HepG2 (cell line): ENCODE results near the gene PRRT1B. TPM values are rescaled to one million over a fixed set of nuclear protein-coding genes. Genes with fewer than 3 reads are reported as not detected.

ENCODE experiments used
- ATAC-seq: fragments of 200-7000 bp; cut with Tn5 transposase; 3 replicates; pipeline ENCODE4 v1.9.1; 2020; ENCODE audit warnings: mild to moderate bottlenecking, moderate library complexity
- BruUV-seq: library from RNA; stranded (reverse); fragments of 400-500 nt; replicated peaks from 2 replicates; lab custom pipeline; 2021; lab: Mats Ljungman, UMichigan
- CTCF ChIA-PET: fragments of 300-600 bp; formaldehyde crosslinking; extraction: SDS; loops from one replicate; lab custom pipeline; 2021; ENCODE audit warnings: low total read pairs, inconsistent platforms, low intra/inter-chr PET ratio; lab: Yijun Ruan, JAX
- POLR2A ChIA-PET: fragments of 350-600 bp; sonication (Branson Sonifier 250); formaldehyde crosslinking; loops from one replicate; lab custom pipeline; 2020; ENCODE audit warnings: antibody characterized with exemption, inconsistent platforms; lab: Yijun Ruan, JAX
- DNase-seq: peaks from one replicate; pipeline ENCODE4 v3.0.0-alpha.2; 2015; ENCODE audit warnings: low spot score
- FAIRE-seq: peaks from 3 replicates; lab custom pipeline; 2011; peaks lifted over from hg19 to GRCh38; lab: Jason Lieb, UNC
- H2AFZ ChIP-seq: one replicate; pipeline ENCODE4 v1.6.1; 2011; ENCODE audit warnings: low read length, inconsistent platforms
- H3K27ac ChIP-seq: fragments of 300-600 bp; 3 replicates; pipeline ENCODE4 v1.8.0; 2011; ENCODE audit warnings: mixed run types, mild to moderate bottlenecking, mixed read lengths, low read length, inconsistent platforms; ENCODE audit not compliant: insufficient read depth; ENCODE audit errors: extremely low read length
- H3K27me3 ChIP-seq, 2 experiments: fragments of 200-600 bp in 1 of 2; 2 replicates in 1 of 2; 3 replicates in 1 of 2; pipeline versions ENCODE4 v1.6.0 to v1.8.0; 2011; ENCODE audit warnings: low read length in 2 of 2, mild to moderate bottlenecking in 2 of 2, moderate library complexity in 2 of 2, inconsistent platforms in 1 of 2; ENCODE audit not compliant: insufficient read depth in 2 of 2, control insufficient read depth in 1 of 2
- H3K36me3 ChIP-seq, 2 experiments: fragments of 200-600 bp in 1 of 2; replicated peaks in 1 of 2; 2 replicates in 1 of 2; 3 replicates in 1 of 2; pipeline versions ENCODE4 v1.5.1 to v1.8.0; 2011; ENCODE audit warnings: low read length in 2 of 2, inconsistent platforms in 1 of 2; ENCODE audit not compliant: insufficient read depth in 2 of 2, control insufficient read depth in 1 of 2
- H3K4me1 ChIP-seq: 2 replicates; pipeline ENCODE4 v1.5.1; 2012; ENCODE audit warnings: low read length, inconsistent platforms; ENCODE audit not compliant: insufficient read depth
- H3K4me2 ChIP-seq: 2 replicates; pipeline ENCODE4 v1.6.0; 2011; ENCODE audit warnings: low read depth, low read length, inconsistent platforms
- H3K4me3 ChIP-seq, 3 experiments: fragments of 200-600 bp in 1 of 3; sonication (generic), shearing (Covaris generic) in 1 of 3; replicated peaks in 1 of 3; 2 replicates each; pipeline ENCODE4 v1.5.1; 2011 to 2016; ENCODE audit warnings: low read length in 3 of 3, inconsistent platforms in 2 of 3, low read depth in 2 of 3, mild to moderate bottlenecking in 2 of 3, control low read depth in 1 of 3, mixed read lengths in 1 of 3; ENCODE audit not compliant: insufficient read depth in 1 of 3
- H3K79me2 ChIP-seq: one replicate; pipeline ENCODE4 v1.6.1; 2011; ENCODE audit warnings: low read length, inconsistent platforms; ENCODE audit not compliant: insufficient read depth
- H3K9ac ChIP-seq: 2 replicates; pipeline ENCODE4 v1.6.0; 2011; ENCODE audit warnings: mild to moderate bottlenecking, low read depth, low read length, inconsistent platforms; ENCODE audit not compliant: insufficient read depth
- H3K9me3 ChIP-seq: 2 replicates; pipeline ENCODE4 v1.5.1; 2012; ENCODE audit warnings: mild to moderate bottlenecking, low read length
- H4K20me1 ChIP-seq: 2 replicates; pipeline ENCODE4 v1.6.0; 2011; ENCODE audit warnings: inconsistent platforms, mild to moderate bottlenecking, low read length, moderate library complexity; ENCODE audit not compliant: insufficient read depth
- AGO2 ChIP-seq: fragments of 200-400 bp; formaldehyde crosslinking; optimal IDR thresholded peaks from 2 replicates; pipeline ENCODE3; 2017; ENCODE audit warnings: mild to moderate bottlenecking, low read depth, low read length, moderate library complexity
- CTCF ChIP-seq: sonication (generic); formaldehyde crosslinking; IDR thresholded peaks from 2 replicates; pipeline ENCODE4 v1.5.0; 2020; ENCODE audit warnings: mild to moderate bottlenecking, missing genetic modification reagents, moderate library complexity
- HNRNPH1 ChIP-seq: fragments of 200-400 bp; formaldehyde crosslinking; optimal IDR thresholded peaks from 2 replicates; pipeline ENCODE3; 2017; ENCODE audit warnings: mild to moderate bottlenecking, low read depth, low read length
- MAZ ChIP-seq, 2 experiments: sonication (generic) in 1 of 2; formaldehyde crosslinking in 1 of 2; IDR thresholded peaks; 2 replicates each; pipeline versions ENCODE4 v1.5.0 to v1.6.1; 2012 to 2020; ENCODE audit warnings: low read depth in 2 of 2, mild to moderate bottlenecking in 2 of 2, borderline replicate concordance in 1 of 2, improper control_type of control experiment in 1 of 2, low read length in 1 of 2, missing genetic modification reagents in 1 of 2, moderate library complexity in 1 of 2
- SNAI1 ChIP-seq: sonication (generic); formaldehyde crosslinking; IDR thresholded peaks from 2 replicates; pipeline ENCODE4 v1.5.0; 2020; ENCODE audit warnings: mild to moderate bottlenecking, missing genetic modification reagents, borderline replicate concordance
- TGIF2 ChIP-seq: IDR thresholded peaks from 2 replicates; pipeline ENCODE4 v1.6.1; 2016; ENCODE audit warnings: control low read depth, missing compliant biosample characterization
- ZBTB26 ChIP-seq: IDR thresholded peaks from 2 replicates; pipeline ENCODE4 v1.6.1; 2016; ENCODE audit warnings: missing compliant biosample characterization, missing genetic modification reagents, borderline replicate concordance
- ZBTB42 ChIP-seq: sonication (generic); formaldehyde crosslinking; IDR thresholded peaks from 2 replicates; pipeline ENCODE4 v1.5.0; 2020; ENCODE audit warnings: mild to moderate bottlenecking, missing genetic modification reagents
- ZBTB8A ChIP-seq: sonication (generic); formaldehyde crosslinking; IDR thresholded peaks from 2 replicates; pipeline ENCODE4 v1.4.0; 2020; ENCODE audit warnings: mild to moderate bottlenecking, low read depth, missing genetic modification reagents, borderline replicate concordance
- WGBS: methylation state at CpG from one replicate; pipeline ENCODE4 v1.1.6; 2017; ENCODE audit warnings: low lambda C conversion rate; 5-methylcytosine and 5-hydroxymethylcytosine counted together
- in situ Hi-C: cut with HindIII; loops from 2 replicates; pipeline ENCODE4 v1.10.0; 2017; ENCODE audit warnings: low pct_unique_long_range_greater_than_20kb; ENCODE audit not compliant: extremely low pct_ligation_motif_present
- intact Hi-C: fragments of 100-400 bp; cut with micrococcal nuclease; formaldehyde crosslinking; loops from one replicate; pipeline ENCODE4 v1.10.0; 2022; ENCODE audit not compliant: unreplicated experiment
- polyA plus RNA-seq, 8 experiments: library from polyadenylated mRNA; depleted of rRNA in 3 of 8; stranded (reverse) in 7 of 8; unstranded in 1 of 8; fragments of >200 nt; fragmentation: Illumina TruSeq in 4 of 8; extraction: Trizol in 4 of 8; gene quantifications; 2 replicates each; pipeline versions ENCODE4 v1.2.1 to v1.2.3, GENCODE V29; 2011 to 2016; ENCODE audit warnings: low read depth in 4 of 8, missing spikeins in 1 of 8, mixed read lengths in 1 of 8; ENCODE audit not compliant: insufficient read depth in 1 of 8
- total RNA-seq, 5 experiments: library from RNA; depleted of rRNA; stranded (reverse); fragments of >200 nt; fragmentation: Illumina TruSeq; extraction: Trizol; gene quantifications; 2 replicates each; pipeline ENCODE4 v1.2.3, GENCODE V29; 2016; ENCODE audit warnings: low read depth in 1 of 5

PRRT1B gene
- total and polyA plus RNA-seq, 2 of the 13 experiments (the other 11 are each of a cell fraction or from before 2014, with no cell fraction given) = not detected

DNA sequence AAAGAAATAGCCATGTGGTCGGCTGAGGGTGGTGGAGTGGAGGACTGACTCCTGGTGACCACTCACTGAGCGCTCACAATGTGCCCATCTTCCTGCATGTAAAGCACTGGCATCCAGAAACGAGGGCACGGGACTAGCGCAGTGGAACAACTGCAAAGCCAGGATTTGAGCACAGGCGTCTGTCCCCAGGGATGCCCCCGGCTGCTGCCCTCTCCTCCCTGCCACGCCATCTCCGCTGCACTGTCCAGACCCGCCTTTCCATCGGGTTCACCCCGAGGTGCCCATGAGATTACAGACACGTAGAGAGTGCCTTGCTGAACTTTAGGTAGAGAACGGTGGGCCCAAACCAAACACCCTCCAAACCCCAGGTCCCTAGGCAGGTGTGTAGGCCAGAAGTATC is 44.7 kb downstream of the PRRT1B start:
- intact Hi-C loops = no loop called here

DNA sequence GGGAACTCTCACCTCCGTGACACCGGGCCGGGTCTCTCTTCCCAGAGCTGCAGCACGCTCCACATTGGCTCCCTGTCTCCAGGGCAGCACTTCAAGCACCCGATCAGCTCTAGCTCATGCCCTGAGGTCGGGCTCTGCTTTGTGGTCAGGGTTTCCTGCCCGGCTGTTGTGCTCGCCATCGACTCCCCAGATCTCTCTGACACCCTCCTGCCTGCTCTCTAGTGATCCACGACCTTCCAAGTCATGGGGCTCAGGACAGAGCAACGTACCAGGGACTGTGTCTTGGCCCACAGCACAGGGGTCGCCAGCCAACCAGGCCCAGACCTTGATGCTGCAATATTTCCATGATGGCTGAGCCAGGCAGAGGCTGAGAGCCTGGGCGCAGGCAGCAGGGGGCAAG is 45.1 kb downstream of the PRRT1B start:
- no peaks in the 10 kb centered on the region for H3K9me3 ChIP-seq
- CTCF ChIA-PET = interaction anchor here (0.6 to 5.7 kb wide), 7 partner anchors 11 to 165 kb away, joined by 3 to 185 read pairs (median 5); partner anchors contain the start of gene RAPGEF1
- H3K9ac ChIP-seq = no peak overlapping the region
- no peaks in the 10 kb centered on the region for H4K20me1 ChIP-seq
- H3K4me1 ChIP-seq = peaks cover 6% of the 10 kb centered on the region
- in situ Hi-C loops = loop anchor here (5.0 to 25.0 kb wide), 2 partner anchors 152 to 647 kb away; partner anchors contain the start of gene RAPGEF1
- H2AFZ ChIP-seq = no peak overlapping the region
- DNase-seq = no peak
- H3K27me3 ChIP-seq = no peaks in the 10 kb centered on the region
- H3K27ac ChIP-seq = no peak overlapping the region
- peaks cover 15 to 31% of the 10 kb centered on the region in 2 experiments; a peak in 4 of 5 replicates for H3K36me3 ChIP-seq
- no peaks in the 10 kb centered on the region for H3K79me2 ChIP-seq
- POLR2A ChIA-PET = no interaction called here
- intact Hi-C loops = no loop called here
- ATAC-seq = no peak
- TF ChIP-seq CTCF (CRISPR knock-in tag) (no peak), HNRNPH1 (no peak), ZBTB8A (CRISPR knock-in tag) (no peak), MAZ (IDR thresholded peaks at IDR 0.05; ENCODE audit: borderline replicate concordance, low read depth, low read length) (no peak), MAZ (CRISPR knock-in tag; IDR thresholded peaks at IDR 0.05; ENCODE audit: low read depth) (no peak), SNAI1 (CRISPR knock-in tag) (no peak), AGO2 (peak; percentile 6), ZBTB42 (CRISPR knock-in tag) (no peak), ZBTB26 (no peak)
- TF ChIP-seq, all 625 proteins: peak for 1
- Histone ChIP-seq H3K4me3 (no peak overlapping the region), H3K4me2 (no peak overlapping the region)
- no TSS peak for BruUV-seq
- 100% methylated on average over 6 of the region's 13 CpGs for WGBS
- FAIRE-seq = no peak

More for the DNA sequence above, 44.7 kb downstream of the PRRT1B start:
- no peak overlapping the region for H3K9ac ChIP-seq
- WGBS = 98% methylated on average over 11 of the region's 14 CpGs
- TF ChIP-seq AGO2 (peak; percentile 22), TGIF2 (CRISPR knock-in tag) (no peak)
- TF ChIP-seq, all 625 proteins: peak for 1
- Histone ChIP-seq H3K36me3 (peaks cover 14 to 27% of the 10 kb centered on the region in 2 experiments; a peak in 4 of 5 replicates), H3K4me1 (peaks cover 6% of the 10 kb centered on the region; the same call in 1 of the 2 replicates), H3K4me3 (no peak overlapping the region), H3K27ac (no peak overlapping the region), H2AFZ (no peak overlapping the region), H3K9me3 (no peaks in the 10 kb centered on the region), H3K4me2 (no peak overlapping the region), H4K20me1 (no peaks in the 10 kb centered on the region), H3K27me3 (no peaks in the 10 kb centered on the region), H3K79me2 (no peaks in the 10 kb centered on the region)
- ATAC-seq (no peak), FAIRE-seq (no peak), DNase-seq (no peak)
- ChIA-PET POLR2A (no interaction called here), CTCF (interaction anchor here (1.6 to 5.7 kb wide), 3 partner anchors 152 to 165 kb away, joined by 5 to 185 read pairs (median 30); partner anchors contain the start of gene RAPGEF1)
- in situ Hi-C loops = loop anchor here (5.0 to 25.0 kb wide), 2 partner anchors 152 to 647 kb away; partner anchors contain the start of gene RAPGEF1
- BruUV-seq = no TSS peak
